Cortex of kidney (tissue), 1 donor: ENCODE data around the gene CEP85L.

ENCODE experiments used
- DNase-seq: peaks from one replicate; lab custom pipeline; 2025; lab: John Stamatoyannopoulos, UW

CEP85L gene

DNA sequence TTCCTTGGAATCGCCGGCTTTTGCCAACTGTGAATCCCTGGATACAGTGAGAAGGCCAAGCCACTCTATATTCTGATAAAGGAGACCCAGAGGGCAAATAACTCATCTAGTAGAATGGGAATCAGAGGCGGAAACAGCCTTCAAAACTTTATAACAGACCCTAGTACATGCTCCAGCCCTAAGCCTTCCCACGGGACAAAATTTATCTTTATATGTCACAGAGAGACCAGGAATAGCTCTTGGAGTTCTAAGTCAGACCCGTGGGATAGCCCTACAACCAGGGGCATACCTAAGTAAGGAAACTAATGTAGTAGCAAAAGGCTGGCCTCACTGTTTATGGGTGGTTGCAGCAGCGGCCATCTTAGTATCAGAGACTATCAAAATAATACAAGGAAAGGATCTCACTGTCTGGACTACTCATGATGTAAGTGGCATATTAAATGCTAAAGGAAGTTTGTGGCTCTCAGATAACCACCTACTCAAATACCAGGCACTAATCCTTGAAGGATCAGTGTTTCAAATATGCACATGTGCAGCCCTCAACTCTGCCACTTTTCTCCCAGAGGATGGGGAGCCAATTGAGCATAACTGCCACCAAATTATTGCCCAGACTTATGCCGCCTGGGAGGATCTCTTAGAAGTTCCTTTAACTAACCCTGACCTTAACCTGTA is 29.5 kb downstream of the CEP85L start:
- no peak for DNase-seq

GRCh38 chr6:118620202-118620601 is 31.2 kb downstream of the CEP85L start:
- no peak for DNase-seq

DNA sequence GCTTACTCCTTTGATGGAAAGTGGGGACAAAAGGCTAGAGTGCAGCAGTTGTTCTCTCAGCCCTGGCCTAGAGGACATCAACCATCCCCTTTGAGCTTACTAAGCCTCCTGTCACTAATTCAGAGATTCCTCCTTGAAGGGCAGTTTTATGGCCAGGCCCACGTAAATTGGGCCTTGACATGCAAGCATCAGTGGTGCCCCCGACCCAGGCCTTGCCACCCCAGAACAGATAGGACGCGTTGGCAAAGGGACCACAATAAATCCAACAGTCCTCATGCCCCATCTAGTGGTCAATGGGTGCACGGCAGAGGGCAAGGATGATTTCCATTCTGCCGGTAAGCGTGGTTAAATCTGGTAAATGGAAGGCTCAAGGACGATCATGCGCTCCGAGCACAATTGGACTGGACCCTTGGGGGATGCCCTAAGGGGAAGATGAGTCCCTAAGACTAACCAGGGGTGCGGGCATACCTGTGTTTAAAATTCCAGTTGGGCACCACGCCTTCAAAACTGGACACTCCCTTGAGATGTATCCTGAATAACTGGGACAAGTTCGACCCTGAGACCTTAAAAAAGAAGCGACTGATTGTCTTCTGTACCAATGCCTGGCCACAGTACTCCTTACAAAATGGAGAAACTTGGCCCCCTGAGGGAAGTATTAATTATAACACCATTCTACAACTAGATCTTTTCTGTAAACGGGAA is 32.6 kb downstream of the CEP85L start:
- DNase-seq, result no peak

DNA sequence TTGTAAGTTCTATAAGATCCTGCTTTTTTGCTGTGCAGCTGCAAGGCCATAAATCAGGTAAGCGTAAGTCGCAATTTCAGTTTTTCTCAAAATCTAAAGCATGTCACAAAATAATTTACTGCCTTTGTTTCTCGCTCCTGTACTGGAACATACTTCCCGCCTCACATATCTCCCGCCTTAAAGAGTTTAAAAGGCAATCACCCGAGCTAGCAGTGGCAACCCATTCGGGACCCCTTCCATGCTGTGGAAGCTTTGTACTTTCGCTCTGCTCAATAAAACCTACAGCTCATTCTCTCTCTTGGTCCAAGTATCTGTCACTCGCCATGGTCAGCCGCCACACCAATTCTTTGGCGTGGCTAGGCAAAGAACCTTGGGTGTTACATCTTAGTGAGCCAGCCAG is 34.0 kb downstream of the CEP85L start:
- no peak for DNase-seq

- DNase-seq, result no peak
These were observed 40.1 kb downstream of the CEP85L start for GRCh38 chr6:118611334-118611733.

GRCh38 chr6:118606858-118607257 is 44.5 kb downstream of the CEP85L start:
- no peak for DNase-seq

DNA sequence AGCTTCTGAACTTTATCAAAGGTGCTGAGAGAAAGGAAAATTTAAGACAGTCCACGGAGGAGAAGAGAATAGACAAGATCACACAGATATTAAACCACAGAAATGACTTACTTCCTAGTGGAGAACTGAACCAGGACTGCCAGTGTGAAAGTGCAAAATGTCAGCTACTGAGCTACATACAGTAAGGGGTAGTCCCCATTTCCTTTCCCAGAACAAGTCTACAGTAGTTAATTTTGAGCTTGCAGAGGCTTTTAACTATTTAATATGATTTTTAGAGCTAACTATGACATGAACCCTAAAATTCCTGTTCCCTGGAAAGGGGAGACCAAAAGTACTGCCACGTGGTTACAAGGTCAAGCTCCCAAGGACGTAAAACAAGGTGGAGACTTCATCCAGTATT is 45.1 kb downstream of the CEP85L start:
- DNase-seq, result no peak

- no peak for DNase-seq
These were observed 48.0 kb downstream of the CEP85L start for GRCh38 chr6:118603372-118603771.

DNA sequence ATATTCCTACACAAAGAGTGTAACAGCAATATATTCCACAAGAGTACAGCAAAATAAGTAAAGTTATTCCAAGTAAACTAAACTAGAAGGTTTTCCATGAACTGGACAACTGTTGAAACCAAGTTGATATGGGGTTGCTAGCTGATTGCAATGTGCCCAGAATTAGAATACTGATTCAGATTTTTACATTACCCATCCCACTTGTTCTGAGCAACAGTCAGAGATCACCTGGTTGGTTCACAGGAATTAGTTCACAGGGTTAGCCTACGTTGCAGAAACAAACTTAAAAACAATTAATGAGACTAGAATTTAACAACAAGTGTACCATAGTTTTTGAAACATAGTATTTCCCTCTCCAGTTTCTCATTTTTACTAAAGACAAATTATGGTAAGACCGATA is 49.1 kb downstream of the CEP85L start:
- DNase-seq, result no peak

DNA sequence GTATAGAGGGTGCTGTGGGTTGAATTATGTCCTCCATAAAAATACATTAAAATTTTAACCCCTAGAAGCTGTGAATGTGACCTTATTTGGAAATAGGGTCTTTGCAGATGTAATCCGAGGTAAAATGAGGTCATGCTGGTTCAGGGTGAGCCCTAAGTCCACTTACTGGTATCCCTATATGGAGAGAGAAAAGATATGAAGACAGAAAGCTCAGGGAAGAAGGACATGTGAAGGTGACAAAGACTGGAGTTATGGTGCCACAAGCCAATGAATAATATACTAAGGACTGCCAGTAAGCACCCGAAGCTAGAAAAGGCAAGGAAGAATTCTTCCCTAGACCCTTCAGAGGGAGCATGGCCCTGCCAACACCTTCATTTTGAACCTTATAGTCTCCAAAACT is 53.1 kb downstream of the CEP85L start:
- DNase-seq, result no peak

DNA sequence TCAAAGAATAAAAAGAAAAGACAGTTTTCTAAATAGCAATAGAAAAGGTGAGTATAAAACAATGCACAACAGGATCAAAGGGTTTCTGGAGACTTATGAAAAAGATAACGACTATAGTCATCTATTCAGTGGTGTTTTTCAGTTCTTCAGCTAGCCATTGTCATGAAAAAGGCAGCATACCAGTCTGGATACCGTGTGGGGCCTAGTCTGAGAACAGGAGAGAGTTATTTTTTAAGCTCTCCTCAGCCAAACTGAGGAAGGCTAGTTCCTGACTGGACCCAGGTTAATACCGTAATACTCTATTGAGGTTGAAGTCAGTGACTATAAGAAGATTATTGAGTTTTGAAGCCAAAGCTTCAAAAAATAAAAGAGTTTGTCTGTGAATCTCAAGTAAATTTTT is 53.8 kb downstream of the CEP85L start:
- no peak for DNase-seq

- no peak for DNase-seq
These were observed 54.5 kb downstream of the CEP85L start for GRCh38 chr6:118596774-118597320.

DNA sequence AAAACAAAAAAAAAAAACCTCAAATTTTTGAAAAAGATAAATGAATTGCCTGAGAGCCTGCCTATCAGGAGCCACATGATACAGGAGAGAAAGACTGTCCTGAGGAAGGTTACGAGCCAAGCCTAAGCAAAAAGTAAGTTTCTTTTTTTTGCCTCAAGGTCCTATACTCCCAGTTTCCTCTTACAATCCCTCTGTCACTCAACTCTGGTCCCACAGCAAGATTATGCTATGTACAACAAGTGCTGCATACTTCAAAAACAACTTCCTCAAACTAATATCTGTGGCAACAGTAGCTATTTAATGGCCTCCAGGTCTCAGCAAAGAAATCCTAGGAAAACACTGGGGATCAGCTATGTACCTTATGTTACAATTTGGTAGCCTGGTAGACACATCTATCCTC is 56.5 kb downstream of the CEP85L start:
- no peak for DNase-seq

DNA sequence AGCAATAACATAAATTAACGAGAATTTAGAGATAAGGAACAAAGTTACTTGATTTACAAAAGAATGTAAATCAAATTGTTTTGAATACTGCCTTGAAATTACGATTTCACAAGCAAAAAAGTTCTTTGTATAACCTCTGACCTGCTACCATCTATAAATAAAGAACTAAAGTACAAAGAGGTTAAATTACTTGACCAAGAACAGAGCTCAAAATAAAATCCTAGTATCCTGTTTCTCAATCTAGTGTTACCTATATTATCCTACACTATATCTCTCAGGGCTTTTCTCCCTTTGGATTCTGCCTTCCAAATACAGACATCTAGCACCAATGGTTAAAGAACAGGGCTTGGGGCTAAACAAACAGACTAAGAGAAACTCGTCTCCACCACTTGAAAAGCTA is 59.5 kb downstream of the CEP85L start:
- no peak for DNase-seq

- no peak for DNase-seq
These were observed 61.6 kb downstream of the CEP85L start for GRCh38 chr6:118589649-118590365.

- no peak for DNase-seq
These were observed 62.2 kb downstream of the CEP85L start for GRCh38 chr6:118589186-118589585.

- no peak for DNase-seq
These were observed 62.8 kb downstream of the CEP85L start for GRCh38 chr6:118588626-118589025.

- no peak for DNase-seq
These were observed 64.5 kb downstream of the CEP85L start for GRCh38 chr6:118586746-118587485.

DNA sequence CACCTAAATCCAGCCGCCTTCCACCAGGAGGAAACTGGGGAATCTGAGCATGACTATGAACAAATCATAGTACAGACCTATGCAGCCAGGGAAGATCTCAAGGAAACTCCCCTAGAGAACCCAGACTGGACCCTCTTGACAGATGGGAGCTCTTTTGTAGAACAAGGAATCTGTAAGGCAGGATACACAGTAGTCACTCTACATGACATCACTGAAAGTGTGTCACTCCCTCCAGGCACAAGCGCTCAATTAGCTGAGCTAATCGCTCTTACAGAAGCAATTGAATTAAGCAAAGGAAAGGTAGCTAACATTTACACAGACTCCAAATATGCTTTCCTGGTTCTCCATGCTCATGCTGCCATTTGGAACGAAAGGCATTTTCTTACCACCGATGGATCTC is 66.5 kb downstream of the CEP85L start:
- DNase-seq, result no peak

- DNase-seq, result no peak
These were observed 69.9 kb downstream of the CEP85L start for GRCh38 chr6:118581489-118581959.

DNA sequence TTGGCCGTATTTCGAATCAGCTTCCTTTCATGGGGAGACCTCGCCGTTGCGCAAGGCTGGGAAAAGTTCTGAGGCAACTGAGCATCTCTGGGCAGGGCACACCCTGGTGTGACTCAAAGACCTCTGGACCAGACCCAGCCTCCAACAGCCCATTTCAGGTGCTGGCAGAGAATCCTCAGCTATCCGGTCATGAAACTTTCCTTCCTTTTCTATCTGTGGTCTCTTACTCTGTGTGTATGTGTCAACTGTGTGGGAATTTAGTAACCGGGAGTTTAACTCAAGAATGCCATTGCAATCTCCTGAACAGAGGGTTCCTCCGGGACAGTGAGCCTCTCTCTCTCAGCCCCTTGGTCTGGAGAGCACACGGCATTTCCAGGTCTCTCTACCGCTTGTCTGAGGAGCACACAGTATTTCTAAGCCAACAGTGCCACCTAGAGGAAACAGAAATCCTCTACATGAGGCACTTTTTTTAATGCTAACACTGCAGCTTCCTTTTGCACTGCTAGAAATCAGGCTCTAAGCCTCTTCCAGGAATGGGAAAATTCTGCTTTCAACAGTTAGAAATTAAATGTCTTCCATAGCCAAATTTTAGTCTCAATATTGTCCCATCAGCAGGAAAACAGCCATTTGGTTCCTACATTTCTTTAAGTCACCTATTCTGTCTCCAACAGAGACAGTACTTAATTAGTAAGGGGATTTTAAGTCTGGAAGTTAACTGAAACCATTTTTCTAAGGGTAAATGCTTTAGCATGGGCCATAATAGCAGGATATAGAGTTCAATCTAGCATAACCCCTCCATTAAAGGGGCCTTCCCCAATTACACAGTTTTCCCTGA is 70.6 kb downstream of the CEP85L start:
- DNase-seq, result no peak
